IPS DF 4.7 (cell line): Measurements from ENCODE around the gene ALPI.

Experiments
- DNase-seq: peaks from one replicate; pipeline ENCODE4 v3.0.0-alpha.2; 2013; ENCODE audit warnings: low spot score; ENCODE audit errors: extremely low read depth

Gene ALPI

GRCh38 chr2:232496501-232497270 is 40.7 kb downstream of the ALPI start:
- DNase-seq: no peak

- no peak for DNase-seq
Measured at GRCh38 chr2:232497348-232497747, 41.4 kb downstream of the ALPI start.

DNA sequence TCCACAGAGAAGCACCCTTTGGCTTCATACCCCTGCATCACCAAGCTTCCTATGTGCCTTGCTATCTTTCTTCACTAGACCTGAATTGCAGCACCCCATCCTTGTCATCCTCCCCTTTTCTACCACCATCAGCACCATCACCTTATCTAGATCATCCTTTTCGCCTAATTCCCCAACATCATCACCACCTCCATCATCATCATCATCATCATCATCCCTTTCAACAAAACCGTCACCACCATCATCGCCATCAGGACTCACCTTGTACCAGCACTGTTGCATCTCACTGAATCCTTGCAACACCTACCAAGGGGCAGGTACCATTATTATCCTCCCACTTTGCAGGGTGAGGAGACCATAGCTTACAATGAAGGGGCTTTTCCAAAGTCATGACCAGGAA is 42.5 kb downstream of the ALPI start:
- DNase-seq: no peak

GRCh38 chr2:232501331-232501771 is 45.4 kb downstream of the ALPI start:
- DNase-seq: no peak

GRCh38 chr2:232501794-232502390 is 45.9 kb downstream of the ALPI start:
- no peak for DNase-seq

DNA sequence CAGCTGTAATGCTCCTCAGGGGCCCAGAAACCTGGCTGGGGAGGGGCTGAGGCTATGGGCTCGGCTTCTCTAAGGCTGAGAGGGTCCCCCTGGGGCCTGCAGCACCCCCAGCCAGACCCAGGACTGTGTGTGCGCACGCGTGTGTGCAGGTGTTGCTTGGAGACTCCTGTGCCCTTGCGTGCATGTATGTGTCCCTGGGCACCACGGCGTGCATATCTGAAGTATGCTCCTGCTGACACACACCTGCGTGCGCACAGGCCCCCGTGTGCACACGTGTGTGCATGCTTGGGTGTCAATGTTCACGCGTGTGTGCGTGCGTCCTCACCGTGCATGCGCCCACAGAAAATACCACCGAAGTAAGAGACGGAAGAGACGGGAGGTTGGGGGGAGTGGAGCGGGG is 46.6 kb downstream of the ALPI start:
- DNase-seq: no peak

GRCh38 chr2:232502911-232503808 is 47.2 kb downstream of the ALPI start:
- DNase-seq: no peak

- DNase-seq: no peak
Measured at GRCh38 chr2:232503809-232504323, 47.9 kb downstream of the ALPI start.

GRCh38 chr2:232504438-232504837 is 48.5 kb downstream of the ALPI start:
- DNase-seq: no peak

- no peak for DNase-seq
Measured at GRCh38 chr2:232505856-232506255, 49.9 kb downstream of the ALPI start.

- DNase-seq: no peak
Measured at GRCh38 chr2:232506709-232507108, 50.8 kb downstream of the ALPI start.

- DNase-seq: no peak
Measured at GRCh38 chr2:232508251-232508650, 52.3 kb downstream of the ALPI start.
